WERI-Rb-1 (cell line): ENCODE data around the gene SLC30A3.

Source experiments
- DNase-seq: peaks from one replicate; pipeline ENCODE4 v3.0.0-alpha.2; 2020
- H3K27ac ChIP-seq: fragments of 250-450 bp; sonication (Bioruptor Pico); 2 replicates; pipeline ENCODE4 v1.5.1; 2020; ENCODE audit warnings: mild to moderate bottlenecking, moderate library complexity
- H3K27me3 ChIP-seq: fragments of 250-450 bp; sonication (Bioruptor Pico); 2 replicates; pipeline ENCODE4 v1.5.1; 2021; ENCODE audit warnings: mild to moderate bottlenecking, low read depth, moderate library complexity; ENCODE audit not compliant: insufficient read depth, severe bottlenecking
- H3K36me3 ChIP-seq: fragments of 250-450 bp; sonication (Bioruptor Pico); 2 replicates; pipeline ENCODE4 v1.5.1; 2020; ENCODE audit warnings: mild to moderate bottlenecking, moderate library complexity
- H3K4me3 ChIP-seq: 2 replicates; pipeline ENCODE4 v1.5.1; 2011; ENCODE audit warnings: low read depth, mild to moderate bottlenecking, control low read depth, low read length
- H3K9me3 ChIP-seq: fragments of 250-450 bp; sonication (Bioruptor Pico); 2 replicates; pipeline ENCODE4 v1.5.1; 2021; ENCODE audit warnings: mild to moderate bottlenecking, moderate library complexity; ENCODE audit not compliant: severe bottlenecking
- TF ChIP-seq, protein P1 (sequence below): IDR thresholded peaks from 2 replicates; pipeline ENCODE4 v1.5.1; 2011; ENCODE audit warnings: low read depth, mild to moderate bottlenecking, control low read depth, inconsistent platforms, low read length

The SLC30A3 gene

GRCh38 chr2:27243391-27244130, 19.3 kb downstream of the SLC30A3 start:
- no peak for DNase-seq
- Histone ChIP-seq H3K9me3 (no peaks in the 10 kb centered on the region), H3K4me3 (no peak overlapping the region), H3K36me3 (peaks cover 65% of the 10 kb centered on the region), H3K27me3 (no peaks in the 10 kb centered on the region), H3K27ac (no peak overlapping the region)
- TF ChIP-seq, protein P1, sequence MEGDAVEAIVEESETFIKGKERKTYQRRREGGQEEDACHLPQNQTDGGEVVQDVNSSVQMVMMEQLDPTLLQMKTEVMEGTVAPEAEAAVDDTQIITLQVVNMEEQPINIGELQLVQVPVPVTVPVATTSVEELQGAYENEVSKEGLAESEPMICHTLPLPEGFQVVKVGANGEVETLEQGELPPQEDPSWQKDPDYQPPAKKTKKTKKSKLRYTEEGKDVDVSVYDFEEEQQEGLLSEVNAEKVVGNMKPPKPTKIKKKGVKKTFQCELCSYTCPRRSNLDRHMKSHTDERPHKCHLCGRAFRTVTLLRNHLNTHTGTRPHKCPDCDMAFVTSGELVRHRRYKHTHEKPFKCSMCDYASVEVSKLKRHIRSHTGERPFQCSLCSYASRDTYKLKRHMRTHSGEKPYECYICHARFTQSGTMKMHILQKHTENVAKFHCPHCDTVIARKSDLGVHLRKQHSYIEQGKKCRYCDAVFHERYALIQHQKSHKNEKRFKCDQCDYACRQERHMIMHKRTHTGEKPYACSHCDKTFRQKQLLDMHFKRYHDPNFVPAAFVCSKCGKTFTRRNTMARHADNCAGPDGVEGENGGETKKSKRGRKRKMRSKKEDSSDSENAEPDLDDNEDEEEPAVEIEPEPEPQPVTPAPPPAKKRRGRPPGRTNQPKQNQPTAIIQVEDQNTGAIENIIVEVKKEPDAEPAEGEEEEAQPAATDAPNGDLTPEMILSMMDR, result no peak

- H3K27me3 ChIP-seq, result no peaks in the 10 kb centered on the region
- H3K27ac ChIP-seq, result no peak overlapping the region
- TF ChIP-seq, protein P1, result no peak
- no peak overlapping the region for H3K4me3 ChIP-seq
- H3K9me3 ChIP-seq, result no peaks in the 10 kb centered on the region
- no peak for DNase-seq
- H3K36me3 ChIP-seq, result peaks cover 75% of the 10 kb centered on the region
These were observed 20.3 kb downstream of the SLC30A3 start for GRCh38 chr2:27242614-27242951.

- Histone ChIP-seq H3K27ac (no peak overlapping the region), H3K36me3 (peaks cover 81% of the 10 kb centered on the region)
- TF ChIP-seq, protein P1, result no peak
These were observed 20.9 kb downstream of the SLC30A3 start for GRCh38 chr2:27241761-27242613.

GRCh38 chr2:27240406-27240805, 22.4 kb downstream of the SLC30A3 start:
- H3K27me3 ChIP-seq, result no peaks in the 10 kb centered on the region
- H3K4me3 ChIP-seq, result no peak overlapping the region
- H3K9me3 ChIP-seq, result no peaks in the 10 kb centered on the region
- TF ChIP-seq, protein P1, result no peak
- H3K27ac ChIP-seq, result no peak overlapping the region
- DNase-seq, result no peak
- peaks cover 97% of the 10 kb centered on the region for H3K36me3 ChIP-seq

More at GRCh38 chr2:27241761-27242613, 20.9 kb downstream of the SLC30A3 start:
- DNase-seq, result no peak
- Histone ChIP-seq H3K27me3 (no peaks in the 10 kb centered on the region), H3K4me3 (no peak overlapping the region), H3K9me3 (no peaks in the 10 kb centered on the region)

DNA sequence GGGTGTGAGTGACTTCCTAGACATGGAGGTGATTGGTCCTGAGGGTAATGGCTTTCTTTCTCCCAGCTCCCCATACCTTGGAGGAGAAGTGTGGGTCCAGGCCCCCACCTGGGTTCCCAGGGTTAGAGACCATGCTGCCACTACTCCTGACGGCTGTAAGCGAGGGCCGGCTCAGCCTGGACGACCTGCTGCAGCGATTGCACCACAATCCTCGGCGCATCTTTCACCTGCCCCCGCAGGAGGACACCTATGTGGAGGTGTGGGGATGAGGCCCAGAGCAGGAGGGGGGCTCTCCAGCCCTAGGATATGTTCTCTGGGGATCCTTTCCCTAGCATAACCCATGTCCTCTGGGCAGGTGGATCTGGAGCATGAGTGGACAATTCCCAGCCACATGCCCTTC, 23.9 kb downstream of the SLC30A3 start:
- Histone ChIP-seq H3K27me3 (no peaks in the 10 kb centered on the region), H3K4me3 (no peak overlapping the region), H3K36me3 (peaks cover 100% of the 10 kb centered on the region), H3K27ac (no peak overlapping the region), H3K9me3 (no peaks in the 10 kb centered on the region)
- TF ChIP-seq, protein P1, result no peak
- no peak for DNase-seq
